Measurements from ENCODE around the gene APBB2.

DNA sequence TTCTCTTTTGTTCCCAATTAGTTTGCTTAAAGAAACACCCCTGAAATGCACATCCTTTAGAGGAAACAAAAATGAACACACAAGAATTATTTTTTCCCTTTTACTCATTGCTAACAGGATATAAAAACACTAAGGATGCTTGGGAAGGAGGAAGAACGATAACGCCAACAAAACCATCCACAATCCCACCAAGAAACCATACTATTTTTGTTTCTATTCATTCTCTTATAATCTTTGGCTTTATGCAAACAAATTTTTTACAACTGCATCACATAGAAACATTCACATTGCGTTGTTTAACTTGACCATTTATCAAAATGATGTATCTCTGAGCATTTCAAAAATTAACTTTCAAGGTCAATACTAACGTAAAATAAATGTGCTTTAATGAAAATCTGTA, 12.0 kb downstream of the APBB2 start:
- TF ChIP-seq, protein P1, sequence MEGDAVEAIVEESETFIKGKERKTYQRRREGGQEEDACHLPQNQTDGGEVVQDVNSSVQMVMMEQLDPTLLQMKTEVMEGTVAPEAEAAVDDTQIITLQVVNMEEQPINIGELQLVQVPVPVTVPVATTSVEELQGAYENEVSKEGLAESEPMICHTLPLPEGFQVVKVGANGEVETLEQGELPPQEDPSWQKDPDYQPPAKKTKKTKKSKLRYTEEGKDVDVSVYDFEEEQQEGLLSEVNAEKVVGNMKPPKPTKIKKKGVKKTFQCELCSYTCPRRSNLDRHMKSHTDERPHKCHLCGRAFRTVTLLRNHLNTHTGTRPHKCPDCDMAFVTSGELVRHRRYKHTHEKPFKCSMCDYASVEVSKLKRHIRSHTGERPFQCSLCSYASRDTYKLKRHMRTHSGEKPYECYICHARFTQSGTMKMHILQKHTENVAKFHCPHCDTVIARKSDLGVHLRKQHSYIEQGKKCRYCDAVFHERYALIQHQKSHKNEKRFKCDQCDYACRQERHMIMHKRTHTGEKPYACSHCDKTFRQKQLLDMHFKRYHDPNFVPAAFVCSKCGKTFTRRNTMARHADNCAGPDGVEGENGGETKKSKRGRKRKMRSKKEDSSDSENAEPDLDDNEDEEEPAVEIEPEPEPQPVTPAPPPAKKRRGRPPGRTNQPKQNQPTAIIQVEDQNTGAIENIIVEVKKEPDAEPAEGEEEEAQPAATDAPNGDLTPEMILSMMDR (IDR thresholded peaks at IDR 0.05), result no peak
- no peak for TF ChIP-seq POLR2A (IDR thresholded peaks at IDR 0.05)
